HCT116 (cell line): ENCODE measurements around the gene KIAA0825. TPM values are rescaled to one million over a fixed set of nuclear protein-coding genes. Genes with fewer than 3 reads are reported as not detected.
A peak's percentile ranks its signal among the peaks of the same experiment; 100 is the strongest.

Experiments
- ATAC-seq: fragments of 200-7000 bp; cut with Tn5 transposase; 2 replicates; pipeline ENCODE4 v1.9.1; 2020; ENCODE audit warnings: mild to moderate bottlenecking, moderate library complexity
- BruUV-seq: library from RNA; stranded (reverse); fragments of 400-500 nt; replicated peaks from 2 replicates; lab custom pipeline; 2021; lab: Mats Ljungman, UMichigan
- CTCF ChIA-PET: fragments of 300-600 bp; sonication (Branson Sonifier 250); formaldehyde crosslinking; loops from one replicate; lab custom pipeline; 2021; ENCODE audit warnings: antibody characterized with exemption; lab: Charles Lee
- POLR2A ChIA-PET: fragments of 300-600, 350-600 bp; sonication (Branson Sonifier 250); formaldehyde crosslinking; loops from one replicate; lab custom pipeline; 2021; ENCODE audit warnings: antibody characterized with exemption; lab: Charles Lee
- RAD21 ChIA-PET, 2 experiments: fragments of 300-600 bp; sonication (Branson Sonifier 250); formaldehyde crosslinking; loops; one replicate each; lab custom pipeline; 2023; ENCODE audit warnings: low total read pairs in 2 of 2; ENCODE audit not compliant: uncharacterized antibody in 2 of 2, unreplicated experiment in 2 of 2, low non-redundant PET in 1 of 2; lab: Charles Lee
- DNase-seq: peaks from one replicate; pipeline ENCODE4 v3.0.0-alpha.2; 2010; ENCODE audit warnings: low read depth, low spot score
- H2AFZ ChIP-seq: fragments of 200-600 bp; shearing (Covaris generic), sonication (generic); 2 replicates; pipeline ENCODE4 v1.6.1; 2017; ENCODE audit warnings: low read depth, mixed run types, mixed read lengths, antibody characterized with exemption, low read length; ENCODE audit not compliant: poor library complexity, severe bottlenecking
- H3K27ac ChIP-seq: 2 replicates; pipeline ENCODE4 v1.5.1; 2012; ENCODE audit warnings: low read depth, low read length
- H3K27me3 ChIP-seq: fragments of 200-600 bp; sonication (generic); 2 replicates; pipeline ENCODE4 v1.6.1; 2016; ENCODE audit warnings: mixed run types, low read length, mixed read lengths; ENCODE audit not compliant: insufficient read depth
- H3K36me3 ChIP-seq, 2 experiments: fragments of 200-500 bp in 1 of 2; fragments of 200-600 bp in 1 of 2; sonication (Bioruptor generic) in 1 of 2; sonication (generic) in 1 of 2; 2 replicates each; pipeline versions ENCODE4 v1.5.1 to v1.6.1; 2014 to 2016; ENCODE audit warnings: low read length in 2 of 2, inconsistent platforms in 1 of 2, mixed read lengths in 1 of 2, mixed run types in 1 of 2; ENCODE audit not compliant: insufficient read depth in 2 of 2, control insufficient read depth in 1 of 2
- H3K4me1 ChIP-seq, 2 experiments: fragments of 200-600 bp in 1 of 2; sonication (generic) in 1 of 2; 2 replicates each; pipeline versions ENCODE4 v1.5.1 to v1.6.1; 2012 to 2017; ENCODE audit warnings: low read length in 2 of 2, inconsistent platforms in 1 of 2, mild to moderate bottlenecking in 1 of 2, mixed read lengths in 1 of 2, mixed run types in 1 of 2, moderate library complexity in 1 of 2; ENCODE audit not compliant: insufficient read depth in 2 of 2, control insufficient read depth in 1 of 2
- H3K4me2 ChIP-seq: fragments of 200-600 bp; sonication (generic); 2 replicates; pipeline ENCODE4 v1.6.1; 2017; ENCODE audit warnings: mixed run types, low read length, mixed read lengths
- H3K4me3 ChIP-seq, 2 experiments: fragments of 200-600 bp in 1 of 2; sonication (generic) in 1 of 2; replicated peaks in 1 of 2; 2 replicates each; pipeline ENCODE4 v1.5.1; 2011 to 2016; ENCODE audit warnings: low read length in 2 of 2, control low read depth in 1 of 2, low read depth in 1 of 2, mild to moderate bottlenecking in 1 of 2, mixed read lengths in 1 of 2, mixed run types in 1 of 2
- H3K79me2 ChIP-seq: fragments of 200-600 bp; sonication (generic); 2 replicates; pipeline ENCODE4 v1.6.1; 2017; ENCODE audit warnings: mild to moderate bottlenecking, mixed run types, low read length, moderate library complexity, mixed read lengths; ENCODE audit not compliant: insufficient read depth
- H3K9ac ChIP-seq: fragments of 200-600 bp; sonication (generic); 2 replicates; pipeline ENCODE4 v1.6.1; 2016; ENCODE audit warnings: low read length, mixed read lengths
- H3K9me2 ChIP-seq: fragments of 200-600 bp; sonication (generic), shearing (Covaris generic); 2 replicates; pipeline ENCODE4 v1.6.1; 2017; ENCODE audit warnings: mixed run types, mild to moderate bottlenecking, moderate library complexity; ENCODE audit not compliant: insufficient read depth
- H3K9me3 ChIP-seq, 2 experiments: fragments of 200-500 bp in 1 of 2; fragments of 200-600 bp in 1 of 2; sonication (Bioruptor generic) in 1 of 2; sonication (generic) in 1 of 2; 2 replicates each; pipeline ENCODE4 v1.6.1; 2014 to 2017; ENCODE audit warnings: low read length in 2 of 2, mixed read lengths in 2 of 2, inconsistent platforms in 1 of 2, low read depth in 1 of 2, mild to moderate bottlenecking in 1 of 2, mixed run types in 1 of 2, moderate library complexity in 1 of 2; ENCODE audit not compliant: control insufficient read depth in 1 of 2, insufficient read depth in 1 of 2
- H4K20me1 ChIP-seq: fragments of 200-600 bp; sonication (generic), shearing (Covaris generic); 2 replicates; pipeline ENCODE4 v1.6.1; 2017; ENCODE audit warnings: mixed run types, mild to moderate bottlenecking, moderate library complexity; ENCODE audit not compliant: insufficient read depth
- CTCF ChIP-seq, 3 experiments: fragments of 200-600 bp in 1 of 3; sonication (generic) in 1 of 3; IDR thresholded peaks in 2 of 3; conservative IDR thresholded peaks in 1 of 3; 2 replicates each; pipeline ENCODE4 v1.5.1; 2012 to 2017; ENCODE audit warnings: low read depth in 2 of 3, low read length in 2 of 3, antibody characterized with exemption in 1 of 3, borderline replicate concordance in 1 of 3, control low read depth in 1 of 3, mild to moderate bottlenecking in 1 of 3, mixed read lengths in 1 of 3, mixed run types in 1 of 3, moderate library complexity in 1 of 3; ENCODE audit not compliant: insufficient read depth in 1 of 3
- EGR1 ChIP-seq: IDR thresholded peaks from 2 replicates; pipeline ENCODE4 v1.6.1; 2012; ENCODE audit warnings: low read depth
- MAX ChIP-seq: IDR thresholded peaks from 2 replicates; pipeline ENCODE4 v1.6.1; 2012
- RAD21 ChIP-seq: IDR thresholded peaks from 2 replicates; pipeline ENCODE4 v1.6.1; 2012; ENCODE audit warnings: low read depth, mild to moderate bottlenecking
- REST ChIP-seq: IDR thresholded peaks from 2 replicates; pipeline ENCODE4 v1.6.1; 2012; ENCODE audit warnings: low read depth
- YY1 ChIP-seq: IDR thresholded peaks from 2 replicates; pipeline ENCODE4 v1.6.1; 2011; ENCODE audit warnings: low read length, low read depth, moderate library complexity, mild to moderate bottlenecking; ENCODE audit not compliant: insufficient replicate concordance; ENCODE audit errors: extremely low read depth
- intact Hi-C: fragments of 100-400 bp; cut with micrococcal nuclease; formaldehyde crosslinking; loops from 2 replicates; pipeline ENCODE4 v1.10.0; 2022
- total RNA-seq: library from RNA; stranded (reverse); gene quantifications from one replicate; pipeline ENCODE4 v1.2.1, GENCODE V29; 2021; ENCODE audit not compliant: unreplicated experiment

Gene KIAA0825
- total RNA-seq, 1 experiment from 2014 or later, result 1.4 TPM

DNA sequence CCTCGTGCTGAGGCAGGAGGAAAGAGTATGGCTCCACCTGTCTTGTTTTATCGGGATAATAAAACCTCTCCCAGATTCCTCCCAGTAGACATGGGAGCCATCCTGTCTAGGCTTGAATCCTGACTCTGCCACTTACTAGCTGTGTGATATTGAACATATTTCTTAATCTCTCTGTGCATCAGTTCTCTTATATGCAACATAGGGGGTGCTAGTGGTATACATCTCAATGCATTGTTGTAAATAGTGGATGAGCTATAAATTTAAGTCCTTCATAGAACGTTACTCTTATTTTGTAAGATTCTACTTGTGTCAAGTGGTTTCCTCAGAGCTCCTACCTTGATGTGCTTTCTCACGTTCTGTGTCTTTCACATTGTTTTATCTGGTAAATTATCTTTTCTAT, 459.3 kb downstream of the KIAA0825 start:
- ChIA-PET POLR2A (no interaction called here), RAD21 (no interaction called here), CTCF (interaction anchor here (0.5 to 1.3 kb wide), 3 partner anchors 23 to 636 kb away, joined by 3 to 5 read pairs (median 3); no protein-coding TSS in a partner anchor)
- Histone ChIP-seq H3K36me3 (no peaks in the 10 kb centered on the region), H3K4me2 (no peak overlapping the region), H3K4me1 (no peaks in the 10 kb centered on the region), H3K9ac (no peak overlapping the region), H3K9me3 (peaks cover 0 to 3% of the 10 kb centered on the region in 2 experiments; a peak in 1 of 4 replicates), H4K20me1 (no peaks in the 10 kb centered on the region), H2AFZ (no peak overlapping the region), H3K27ac (no peak overlapping the region), H3K79me2 (no peaks in the 10 kb centered on the region), H3K4me3 (no peak overlapping the region), H3K9me2 (no peaks in the 10 kb centered on the region), H3K27me3 (no peaks in the 10 kb centered on the region)
- DNase-seq (no peak), ATAC-seq (peak; percentile 78)
- TF ChIP-seq MAX (no peak), RAD21 (peak; percentile 32; the same call in 1 of the 2 replicates), EGR1 (no peak), REST (no peak), YY1 (no peak), CTCF (IDR thresholded peaks at IDR 0.05 in 2 of 3, conservative IDR thresholded peaks at IDR 0.05 in 1 of 3; ENCODE audit: borderline replicate concordance in 1 of 3, insufficient read depth in 1 of 3, low read depth in 2 of 3, low read length in 2 of 3) (peak in 2 of 3 experiments; percentile 11 to 37; a peak in 2 of 6 replicates)
- intact Hi-C loops, result no loop called here
- BruUV-seq, result no TSS peak
